ENCODE data around the gene ANKS1B. TPM values are rescaled to one million over a fixed set of nuclear protein-coding genes. Genes with fewer than 3 reads are reported as not detected.

Gene ANKS1B
- polyA plus RNA-seq, 3 donors = not detected

DNA sequence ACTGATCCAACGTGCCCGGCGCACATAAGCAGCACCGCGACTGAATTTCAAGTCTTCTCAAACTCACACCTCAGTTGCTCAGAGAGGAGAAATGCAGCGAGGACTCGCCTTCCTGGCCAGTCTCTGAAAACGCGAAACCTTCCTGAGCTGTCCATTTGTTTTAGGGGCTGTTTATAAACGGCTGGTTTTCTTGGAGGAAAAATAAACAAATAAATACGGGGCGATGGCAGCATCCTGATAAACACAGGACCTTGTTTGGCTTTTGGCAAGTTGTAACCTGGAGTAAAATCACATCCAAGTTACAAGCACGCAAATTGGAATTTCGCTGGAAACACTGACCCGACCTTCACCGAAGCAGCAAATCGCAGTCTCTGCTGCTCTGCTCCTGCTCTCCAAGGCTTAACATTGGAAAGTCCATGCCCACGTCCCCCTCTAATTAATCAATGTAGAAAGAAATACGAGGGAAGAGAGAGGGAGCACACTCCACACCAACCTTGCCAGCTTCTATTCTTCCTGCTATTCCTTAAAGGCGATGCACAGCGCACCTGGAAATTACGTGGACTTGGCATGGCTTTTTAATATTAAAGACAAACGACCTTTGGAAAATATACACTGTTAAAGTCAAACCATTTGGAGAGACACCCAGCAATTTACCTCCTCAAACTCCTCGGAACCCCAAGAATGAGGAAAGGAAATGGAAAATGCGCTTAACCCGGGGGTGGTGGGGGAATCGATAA lies 1090.9 kb downstream of the ANKS1B start:
- no peak overlapping the region for H3K27ac Mint-ChIP-seq
- H3K79me2 ChIP-seq (ENCODE audit: insufficient read depth, low read length) = no peaks in the 10 kb centered on the region
- H4K20me1 ChIP-seq (ENCODE audit: insufficient read depth, low read length) = no peaks in the 10 kb centered on the region
- H3K9me3 Mint-ChIP-seq = peaks cover 0 to 3% (median 0%) of the 10 kb centered on the region in 7 donors
- peaks cover 53 to 61% of the 10 kb centered on the region in 2 donors for H3K27me3 ChIP-seq (ENCODE audit: control insufficient read depth in 2 of 2, insufficient read depth in 2 of 2, low read length in 2 of 2)
- H3K4me1 ChIP-seq (ENCODE audit: control insufficient read depth in 1 of 2, insufficient read depth in 2 of 2, low read length in 2 of 2) = no peaks in the 10 kb centered on the region
- no peak overlapping the region for H3K27ac ChIP-seq (ENCODE audit: low read depth in 1 of 2, low read length in 2 of 2)
- intact Hi-C loops (cut with micrococcal nuclease) = no loop called here
- DNase-seq = no peak
- no peak overlapping the region for H3K4me2 ChIP-seq (replicated peaks; ENCODE audit: extremely low read depth, low read length, poor library complexity, severe bottlenecking)
- H3K27me3 Mint-ChIP-seq (ENCODE audit: low read depth in 3 of 3) = peaks cover 35 to 66% (median 57%) of the 10 kb centered on the region in 3 donors
- no peaks in the 10 kb centered on the region for H3K36me3 ChIP-seq (replicated peaks in 1 of 2; ENCODE audit: control insufficient read depth in 1 of 2, insufficient read depth in 2 of 2, low read length in 2 of 2)
- peaks cover 0 to 3% of the 10 kb centered on the region in 2 donors for H3K36me3 Mint-ChIP-seq
- peaks cover 0 to 11% of the 10 kb centered on the region in 2 donors for H3K9me3 ChIP-seq (replicated peaks in 1 of 2; ENCODE audit: control insufficient read depth in 1 of 2, insufficient read depth in 1 of 2, low read length in 2 of 2)
- no peak overlapping the region for H3K4me3 ChIP-seq (replicated peaks in 1 of 3; ENCODE audit: low read depth in 2 of 3, low read length in 3 of 3)
- WGBS (ENCODE audit: insufficient coverage) = 7% methylated on average over 14 of the region's 27 CpGs
- peak overlapping the region in 1 of 2 donors; percentile 39 for H3K4me3 Mint-ChIP-seq
- no peak for TF ChIP-seq CTCF (IDR thresholded peaks at IDR 0.05)
- no peak overlapping the region for H3K9ac ChIP-seq (ENCODE audit: insufficient read depth, low read length, poor library complexity, severe bottlenecking)
- no peaks in the 10 kb centered on the region for H3K4me1 Mint-ChIP-seq
- no peak overlapping the region for H2AFZ ChIP-seq (ENCODE audit: insufficient read depth, low read depth, low read length, poor library complexity, severe bottlenecking)

GRCh38 chr12:98893126-98893674 lies 1091.5 kb downstream of the ANKS1B start:
- TF ChIP-seq CTCF (IDR thresholded peaks at IDR 0.05) = no peak
- DNase-seq = no peak
- no peak overlapping the region for H3K27ac ChIP-seq (ENCODE audit: low read depth in 1 of 2, low read length in 2 of 2)
- no peaks in the 10 kb centered on the region for H3K36me3 ChIP-seq (replicated peaks in 1 of 2; ENCODE audit: control insufficient read depth in 1 of 2, insufficient read depth in 2 of 2, low read length in 2 of 2)
- H2AFZ ChIP-seq (ENCODE audit: insufficient read depth, low read depth, low read length, poor library complexity, severe bottlenecking) = no peak overlapping the region
- H3K4me2 ChIP-seq (replicated peaks; ENCODE audit: extremely low read depth, low read length, poor library complexity, severe bottlenecking) = no peak overlapping the region
- 20% methylated on average over 7 of the region's 11 CpGs for WGBS (ENCODE audit: insufficient coverage)
- H3K4me1 ChIP-seq (ENCODE audit: control insufficient read depth in 1 of 2, insufficient read depth in 2 of 2, low read length in 2 of 2) = no peaks in the 10 kb centered on the region
- peaks cover 53 to 61% of the 10 kb centered on the region in 2 donors for H3K27me3 ChIP-seq (ENCODE audit: control insufficient read depth in 2 of 2, insufficient read depth in 2 of 2, low read length in 2 of 2)
- Mint-ChIP-seq H3K27ac (no peak overlapping the region), H3K36me3 (peaks cover 0 to 3% of the 10 kb centered on the region in 2 donors), H3K4me1 (no peaks in the 10 kb centered on the region), H3K4me3 (peak overlapping the region in 1 of 2 donors; percentile 39), H3K9me3 (peaks cover 0 to 3% (median 0%) of the 10 kb centered on the region in 7 donors), H3K27me3 (ENCODE audit: low read depth in 3 of 3) (peaks cover 35 to 68% (median 59%) of the 10 kb centered on the region in 3 donors)
- no peaks in the 10 kb centered on the region for H4K20me1 ChIP-seq (ENCODE audit: insufficient read depth, low read length)
- no peak overlapping the region for H3K9ac ChIP-seq (ENCODE audit: insufficient read depth, low read length, poor library complexity, severe bottlenecking)
- H3K4me3 ChIP-seq (replicated peaks in 1 of 3; ENCODE audit: low read depth in 2 of 3, low read length in 3 of 3) = no peak overlapping the region
- H3K79me2 ChIP-seq (ENCODE audit: insufficient read depth, low read length) = no peaks in the 10 kb centered on the region
- H3K9me3 ChIP-seq (replicated peaks in 1 of 2; ENCODE audit: control insufficient read depth in 1 of 2, insufficient read depth in 1 of 2, low read length in 2 of 2) = peaks cover 0 to 11% of the 10 kb centered on the region in 2 donors
- intact Hi-C loops (cut with micrococcal nuclease) = no loop called here

All from CD14-positive monocyte (primary cell).